ENCODE measurements around the gene CRYBG3.

The CRYBG3 gene

GRCh38 chr3:97932387-97932801 is 110.6 kb downstream of the CRYBG3 start:
- no peak for TF ChIP-seq ZFX (IDR thresholded peaks at IDR 0.05; ENCODE audit: borderline replicate concordance)
- no peak for TF ChIP-seq CTCF (IDR thresholded peaks at IDR 0.05)

GRCh38 chr3:97934980-97935695 is 113.3 kb downstream of the CRYBG3 start:
- H3K27ac ChIP-seq: no peak overlapping the region
- no peak for TF ChIP-seq ZFX (IDR thresholded peaks at IDR 0.05; ENCODE audit: borderline replicate concordance)
- no peak for TF ChIP-seq CTCF (IDR thresholded peaks at IDR 0.05)

More at GRCh38 chr3:97932387-97932801, 110.6 kb downstream of the CRYBG3 start:
- H3K27ac ChIP-seq: no peak overlapping the region

GRCh38 chr3:97935842-97936241 is 114.0 kb downstream of the CRYBG3 start:
- no peak overlapping the region for H3K27ac ChIP-seq
- TF ChIP-seq CTCF (IDR thresholded peaks at IDR 0.05) (no peak), ZFX (IDR thresholded peaks at IDR 0.05; ENCODE audit: borderline replicate concordance) (no peak)

GRCh38 chr3:97937205-97937604 is 115.4 kb downstream of the CRYBG3 start:
- TF ChIP-seq CTCF (IDR thresholded peaks at IDR 0.05) (no peak), ZFX (IDR thresholded peaks at IDR 0.05; ENCODE audit: borderline replicate concordance) (no peak)
- H3K27ac ChIP-seq: no peak overlapping the region

- TF ChIP-seq ZFX (IDR thresholded peaks at IDR 0.05; ENCODE audit: borderline replicate concordance) (no peak), CTCF (IDR thresholded peaks at IDR 0.05) (no peak)
These were observed 116.6 kb downstream of the CRYBG3 start for GRCh38 chr3:97938444-97938843.

GRCh38 chr3:97939401-97939800 is 117.6 kb downstream of the CRYBG3 start:
- no peak overlapping the region for H3K27ac ChIP-seq
- no peak for TF ChIP-seq ZFX (IDR thresholded peaks at IDR 0.05; ENCODE audit: borderline replicate concordance)
- no peak for TF ChIP-seq CTCF (IDR thresholded peaks at IDR 0.05)

More at GRCh38 chr3:97938444-97938843, 116.6 kb downstream of the CRYBG3 start:
- no peak overlapping the region for H3K27ac ChIP-seq

GRCh38 chr3:97940034-97940433 is 118.2 kb downstream of the CRYBG3 start:
- TF ChIP-seq CTCF (IDR thresholded peaks at IDR 0.05) (no peak), ZFX (IDR thresholded peaks at IDR 0.05; ENCODE audit: borderline replicate concordance) (no peak)
- no peak overlapping the region for H3K27ac ChIP-seq
